Measurements from ENCODE around the gene OR10Z1.

GRCh38 chr1:158604968-158605367 is at the start of gene OR10Z1:
- TF ChIP-seq CTCF (IDR thresholded peaks at IDR 0.05) (no peak), POLR2AphosphoS5 (IDR thresholded peaks at IDR 0.05; ENCODE audit: low read depth, low read length) (no peak)
